GM23338 (cell line): ENCODE measurements around the gene H1-8. TPM values are rescaled to one million over a fixed set of nuclear protein-coding genes. Genes with fewer than 3 reads are reported as not detected.

Source experiments
- ATAC-seq: fragments of 200-7000 bp; cut with Tn5 transposase; 3 replicates; pipeline ENCODE4 v1.9.1; 2020
- DNase-seq: peaks from one replicate; pipeline ENCODE4 v3.0.0-alpha.2; 2015; ENCODE audit warnings: low spot score
- H2AFZ ChIP-seq: fragments of 200-600 bp; sonication (generic); 2 replicates; pipeline ENCODE4 v1.8.0; 2016; ENCODE audit warnings: antibody characterized with exemption, mild to moderate bottlenecking, moderate library complexity
- H3F3A ChIP-seq: fragments of 200-600 bp; sonication (generic); replicated peaks from 2 replicates; pipeline ENCODE4 v1.8.0; 2017; ENCODE audit warnings: antibody characterized with exemption, mixed run types, low read depth
- H3K27ac ChIP-seq: fragments of 200-600 bp; sonication (generic); 2 replicates; pipeline ENCODE4 v1.6.1; 2016; ENCODE audit warnings: low read depth
- H3K27me3 ChIP-seq: fragments of 200-600 bp; sonication (generic); 2 replicates; pipeline ENCODE4 v1.8.0; 2016; ENCODE audit warnings: mild to moderate bottlenecking, mixed run types, moderate library complexity; ENCODE audit not compliant: insufficient read depth
- H3K36me3 ChIP-seq: fragments of 200-600 bp; sonication (generic); 2 replicates; pipeline ENCODE4 v1.8.0; 2016; ENCODE audit warnings: mild to moderate bottlenecking; ENCODE audit not compliant: insufficient read depth
- H3K4me1 ChIP-seq: fragments of 200-600 bp; sonication (generic); 2 replicates; pipeline ENCODE4 v1.8.0; 2016; ENCODE audit warnings: mild to moderate bottlenecking, moderate library complexity; ENCODE audit not compliant: insufficient read depth
- H3K4me2 ChIP-seq: fragments of 200-600 bp; sonication (generic); 2 replicates; pipeline ENCODE4 v1.7.1; 2017; ENCODE audit warnings: mixed run types
- H3K4me3 ChIP-seq: fragments of 200-600 bp; sonication (generic); 2 replicates; pipeline ENCODE4 v1.6.1; 2016; ENCODE audit warnings: mixed run types
- H3K79me2 ChIP-seq: fragments of 200-600 bp; sonication (generic); replicated peaks from 2 replicates; pipeline ENCODE4 v1.8.0; 2017; ENCODE audit warnings: mild to moderate bottlenecking; ENCODE audit not compliant: insufficient read depth
- H3K9me2 ChIP-seq: fragments of 200-600 bp; sonication (generic); 2 replicates; pipeline ENCODE4 v1.8.0; 2017; ENCODE audit not compliant: insufficient read depth
- H4K20me1 ChIP-seq: fragments of 200-600 bp; sonication (generic); replicated peaks from 2 replicates; pipeline ENCODE4 v1.8.0; 2017; ENCODE audit warnings: mild to moderate bottlenecking; ENCODE audit not compliant: insufficient read depth
- H3K27ac Mint-ChIP-seq: 2 replicates; pipeline ENCODE4 v1.8.0; 2020; ENCODE audit warnings: inconsistent platforms, mild to moderate bottlenecking, moderate library complexity, mixed read lengths
- H3K27me3 Mint-ChIP-seq: 3 replicates; pipeline ENCODE4 v1.8.0; 2022; ENCODE audit warnings: low read depth, mild to moderate bottlenecking, moderate library complexity, mixed read lengths, inconsistent platforms; ENCODE audit not compliant: insufficient read depth, poor library complexity
- H3K36me3 Mint-ChIP-seq: 3 replicates; pipeline ENCODE4 v1.8.0; 2021; ENCODE audit warnings: low read depth, mild to moderate bottlenecking, inconsistent platforms, moderate library complexity, mixed read lengths
- H3K4me1 Mint-ChIP-seq: 3 replicates; pipeline ENCODE4 v1.8.0; 2020; ENCODE audit warnings: mild to moderate bottlenecking, inconsistent platforms, mixed read lengths
- H3K4me3 Mint-ChIP-seq: 3 replicates; pipeline ENCODE4 v1.8.0; 2021; ENCODE audit warnings: moderate library complexity, mild to moderate bottlenecking, inconsistent platforms, mixed read lengths
- H3K9me3 Mint-ChIP-seq: 3 replicates; pipeline ENCODE4 v1.8.0; 2020; ENCODE audit warnings: moderate library complexity, mild to moderate bottlenecking, inconsistent platforms, mixed read lengths
- EZH2 ChIP-seq: fragments of 200-600 bp; sonication (generic); IDR thresholded peaks from one replicate; pipeline ENCODE4 v1.8.0; 2017; ENCODE audit warnings: antibody characterized with exemption, mild to moderate bottlenecking, low read depth; ENCODE audit not compliant: unreplicated experiment
- EZH2phosphoT487 ChIP-seq: fragments of 200-600 bp; sonication (generic); IDR thresholded peaks from one replicate; pipeline ENCODE4 v1.8.1; 2018; ENCODE audit warnings: antibody characterized with exemption; ENCODE audit not compliant: unreplicated experiment
- JUNB ChIP-seq: IDR thresholded peaks from one replicate; pipeline ENCODE4 v1.6.1; 2016; ENCODE audit warnings: antibody characterized with exemption; ENCODE audit not compliant: unreplicated experiment
- NANOG ChIP-seq: IDR thresholded peaks from 2 replicates; pipeline ENCODE4 v1.6.1; 2016; ENCODE audit warnings: antibody characterized with exemption, borderline replicate concordance
- ZNF331 ChIP-seq: fragments of 250-450 bp; sonication (Bioruptor Pico); IDR thresholded peaks from 2 replicates; pipeline ENCODE4 v1.5.0; 2020; ENCODE audit warnings: low read depth, mild to moderate bottlenecking, moderate library complexity
- ZNF462 ChIP-seq: fragments of 250-450 bp; sonication (Bioruptor Pico); IDR thresholded peaks from 2 replicates; pipeline ENCODE4 v1.5.0; 2020; ENCODE audit warnings: mild to moderate bottlenecking, moderate library complexity
- polyA plus RNA-seq: library from polyadenylated mRNA; unstranded; fragments of >200 nt; fragmentation: Nextera tagmentation; extraction: Ambion mirVana; gene quantifications from 2 replicates; pipeline ENCODE4 v1.2.1, GENCODE V29; 2016
- total RNA-seq: library from RNA; depleted of rRNA; stranded (reverse); fragments of >200 nt; shearing (Covaris generic); gene quantifications from 2 replicates; pipeline ENCODE4 v1.2.3, GENCODE V29; 2014

Gene H1-8
- total and polyA plus RNA-seq, 2 experiments from 2014 or later = not detected

- Histone ChIP-seq H3K9me2 (no peaks in the 10 kb centered on the region), H3K4me3 (no peak overlapping the region), H3K27me3 (no peaks in the 10 kb centered on the region), H2AFZ (no peak overlapping the region), H3K36me3 (no peaks in the 10 kb centered on the region), H3K4me1 (peaks cover 69% of the 10 kb centered on the region), H4K20me1 (no peaks in the 10 kb centered on the region), H3K4me2 (no peak overlapping the region), H3F3A (peaks cover 24% of the 10 kb centered on the region), H3K79me2 (0 out of 2 replicates have a peak, but pooled peaks cover 8% of the 10 kb centered on the region), H3K27ac (peak overlapping the region; percentile 73; the same call in 1 of the 2 replicates)
- Mint-ChIP-seq H3K27ac (no peak overlapping the region), H3K36me3 (no peaks in the 10 kb centered on the region; the same call in 2 of the 3 replicates), H3K27me3 (peaks cover 26% of the 10 kb centered on the region), H3K9me3 (no peaks in the 10 kb centered on the region), H3K4me3 (no peak overlapping the region), H3K4me1 (peaks cover 79% of the 10 kb centered on the region)
- DNase-seq (no peak), ATAC-seq (no peak)
- no peak for TF ChIP-seq EZH2phosphoT487
- TF ChIP-seq ZNF462 (CRISPR knock-in tag) = no peak
- TF ChIP-seq ZNF331 (CRISPR knock-in tag) = no peak
- no peak for TF ChIP-seq NANOG
- no peak for TF ChIP-seq EZH2
- TF ChIP-seq JUNB = no peak
Measured at GRCh38 chr3:129594907-129595390, 52.0 kb downstream of the H1-8 start.
